Measurements from ENCODE around the gene ZNF433.

The ZNF433 gene

DNA sequence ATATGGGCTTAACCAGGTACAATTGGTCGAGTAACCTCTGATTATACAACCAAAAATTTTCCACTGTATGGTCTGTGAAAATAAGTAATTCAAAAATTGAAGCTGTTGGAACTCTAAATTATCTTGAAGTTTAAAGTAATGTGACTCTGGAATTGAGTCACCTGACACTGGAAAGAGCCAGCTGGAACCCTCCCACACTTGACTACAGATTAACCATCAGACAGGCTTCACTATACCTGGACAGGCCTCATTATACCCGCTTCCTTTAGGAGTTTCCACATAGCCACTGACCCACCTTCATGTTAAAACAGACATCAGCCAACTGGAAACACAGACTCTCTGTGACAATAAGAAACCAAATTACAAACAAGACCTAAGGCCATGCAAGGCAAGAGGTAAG is 1.3 kb downstream of the ZNF433 start:
- Histone ChIP-seq H2AFZ (ENCODE audit: low read depth, low read length) (no peak overlapping the region), H3K9me3 (ENCODE audit: insufficient read depth, low read length, severe bottlenecking) (peaks cover 4% of the 10 kb centered on the region), H3K79me2 (ENCODE audit: insufficient read depth, low read length) (no peaks in the 10 kb centered on the region), H3K4me1 (ENCODE audit: insufficient read depth, low read length) (no peaks in the 10 kb centered on the region), H4K20me1 (ENCODE audit: insufficient read depth, low read length) (no peaks in the 10 kb centered on the region), H3K27me3 (ENCODE audit: insufficient read depth, low read length, poor library complexity) (no peaks in the 10 kb centered on the region), H3K4me3 (ENCODE audit: low read depth in 1 of 2, low read length in 2 of 2) (no peak overlapping the region), H3K4me2 (ENCODE audit: insufficient read depth, low read length) (no peak overlapping the region), H3K36me3 (ENCODE audit: insufficient read depth, low read length) (peaks cover 23% of the 10 kb centered on the region), H3K27ac (ENCODE audit: low read length) (no peak overlapping the region), H3K9ac (ENCODE audit: low read depth, low read length) (no peak overlapping the region)
- DNase-seq (no peak), ATAC-seq (ENCODE audit: insufficient read depth, low read depth) (no peak)
- no peak for TF ChIP-seq CTCF (IDR thresholded peaks at IDR 0.05; ENCODE audit: borderline replicate concordance, extremely low read depth, low read length, poor library complexity, severe bottlenecking)
- TF ChIP-seq EZH2 (IDR thresholded peaks at IDR 0.05; ENCODE audit: borderline replicate concordance, low read depth, low read length, severe bottlenecking): no peak

GRCh38 chr19:12015753-12016116 is 19.7 kb downstream of the ZNF433 start:
- no peak overlapping the region for H3K4me3 ChIP-seq (ENCODE audit: low read depth in 1 of 2, low read length in 2 of 2)
- no peak for TF ChIP-seq EZH2 (IDR thresholded peaks at IDR 0.05; ENCODE audit: borderline replicate concordance, low read depth, low read length, severe bottlenecking)
- TF ChIP-seq CTCF (IDR thresholded peaks at IDR 0.05; ENCODE audit: borderline replicate concordance, extremely low read depth, low read length, poor library complexity, severe bottlenecking): no peak
- no peaks in the 10 kb centered on the region for H4K20me1 ChIP-seq (ENCODE audit: insufficient read depth, low read length)

GRCh38 chr19:12015015-12015752 is 20.3 kb downstream of the ZNF433 start:
- no peak for DNase-seq
- no peak overlapping the region for H2AFZ ChIP-seq (ENCODE audit: low read depth, low read length)
- H3K9ac ChIP-seq (ENCODE audit: low read depth, low read length): no peak overlapping the region
- no peak overlapping the region for H3K4me2 ChIP-seq (ENCODE audit: insufficient read depth, low read length)
- peaks cover 70% of the 10 kb centered on the region for H3K36me3 ChIP-seq (ENCODE audit: insufficient read depth, low read length)
- ATAC-seq (ENCODE audit: insufficient read depth, low read depth): no peak
- TF ChIP-seq CTCF (IDR thresholded peaks at IDR 0.05; ENCODE audit: borderline replicate concordance, extremely low read depth, low read length, poor library complexity, severe bottlenecking) (no peak), EZH2 (IDR thresholded peaks at IDR 0.05; ENCODE audit: borderline replicate concordance, low read depth, low read length, severe bottlenecking) (no peak)
- no peaks in the 10 kb centered on the region for H3K27me3 ChIP-seq (ENCODE audit: insufficient read depth, low read length, poor library complexity)
- peaks cover 26% of the 10 kb centered on the region for H3K79me2 ChIP-seq (ENCODE audit: insufficient read depth, low read length)
- peaks cover 58% of the 10 kb centered on the region for H3K9me3 ChIP-seq (ENCODE audit: insufficient read depth, low read length, severe bottlenecking)
- no peaks in the 10 kb centered on the region for H3K4me1 ChIP-seq (ENCODE audit: insufficient read depth, low read length)
- no peaks in the 10 kb centered on the region for H4K20me1 ChIP-seq (ENCODE audit: insufficient read depth, low read length)
- no peak overlapping the region for H3K4me3 ChIP-seq (ENCODE audit: low read depth in 1 of 2, low read length in 2 of 2)
- H3K27ac ChIP-seq (ENCODE audit: low read length): no peak overlapping the region

More at GRCh38 chr19:12015753-12016116, 19.7 kb downstream of the ZNF433 start:
- Histone ChIP-seq H3K9ac (ENCODE audit: low read depth, low read length) (no peak overlapping the region), H3K79me2 (ENCODE audit: insufficient read depth, low read length) (peaks cover 25% of the 10 kb centered on the region), H3K9me3 (ENCODE audit: insufficient read depth, low read length, severe bottlenecking) (peaks cover 62% of the 10 kb centered on the region), H3K4me2 (ENCODE audit: insufficient read depth, low read length) (no peak overlapping the region), H3K36me3 (ENCODE audit: insufficient read depth, low read length) (peaks cover 70% of the 10 kb centered on the region), H3K27me3 (ENCODE audit: insufficient read depth, low read length, poor library complexity) (no peaks in the 10 kb centered on the region), H3K4me1 (ENCODE audit: insufficient read depth, low read length) (no peaks in the 10 kb centered on the region), H2AFZ (ENCODE audit: low read depth, low read length) (no peak overlapping the region), H3K27ac (ENCODE audit: low read length) (no peak overlapping the region)
- no peak for DNase-seq
- ATAC-seq (ENCODE audit: insufficient read depth, low read depth): no peak

Measured in DND-41 (cell line).